SK-N-MC (cell line): ENCODE measurements around the gene NCEH1.
"Not testable (repeated sequence)": the region's sequence is repeated elsewhere in the genome, so short reads cannot be mapped to it uniquely, and the experiment has no call there.

ENCODE experiments used
- DNase-seq: peaks from one replicate; pipeline ENCODE4 v3.0.0-alpha.2; 2011; ENCODE audit warnings: low read depth, low spot score
- H3K27ac ChIP-seq: fragments of 200-600 bp; sonication (generic); 2 replicates; pipeline ENCODE4 v1.5.1; 2016; ENCODE audit warnings: mixed run types
- H3K36me3 ChIP-seq: fragments of 200-600 bp; sonication (generic); 2 replicates; pipeline ENCODE4 v1.6.1; 2017; ENCODE audit warnings: antibody characterized with exemption, low read length, mixed read lengths; ENCODE audit not compliant: insufficient read depth
- H3K4me3 ChIP-seq: fragments of 200-600 bp; sonication (generic); 2 replicates; pipeline ENCODE4 v1.5.1; 2016
- H3K9ac ChIP-seq: fragments of 200-600 bp; sonication (generic); 2 replicates; pipeline ENCODE4 v1.8.0; 2017; ENCODE audit warnings: mixed run types, mixed read lengths; ENCODE audit not compliant: insufficient read length
- H3K9me3 ChIP-seq: fragments of 200-600 bp; sonication (generic); 2 replicates; pipeline ENCODE4 v1.6.1; 2017; ENCODE audit warnings: low read depth, mild to moderate bottlenecking, antibody characterized with exemption, low read length, moderate library complexity, mixed read lengths
- EZH2 ChIP-seq: fragments of 200-600 bp; sonication (generic); IDR thresholded peaks from one replicate; pipeline ENCODE4 v1.6.1; 2017; ENCODE audit warnings: antibody characterized with exemption
- FOXP2 ChIP-seq: optimal IDR thresholded peaks from 2 replicates; pipeline ENCODE3; 2011; ENCODE audit warnings: mild to moderate bottlenecking, moderate library complexity; ENCODE audit not compliant: insufficient read depth; ENCODE audit errors: extremely low read length, control extremely low read depth
- POLR2AphosphoS5 ChIP-seq: IDR thresholded peaks from 2 replicates; pipeline ENCODE4 v1.6.1; 2012; ENCODE audit warnings: mild to moderate bottlenecking, low read depth, low read length, borderline replicate concordance

Gene NCEH1

DNA sequence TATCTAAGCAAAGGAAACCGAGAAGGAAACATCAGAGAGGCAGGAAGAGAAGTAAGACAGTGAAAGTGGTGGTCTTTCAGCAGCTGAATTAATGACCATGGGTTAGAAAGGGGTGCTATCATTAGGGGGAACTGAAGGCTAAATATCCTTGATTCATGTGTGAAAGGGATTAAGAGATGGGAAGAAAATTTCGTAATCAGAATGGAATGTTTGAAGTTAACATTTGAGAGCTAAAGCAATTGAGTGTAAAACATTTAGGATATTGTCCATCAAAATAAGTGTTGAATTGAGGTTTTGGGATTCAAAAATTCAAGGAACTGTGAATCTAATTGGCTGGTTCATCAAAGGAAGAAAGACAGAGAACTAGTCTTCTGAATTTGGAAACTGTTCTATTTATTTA is 35.6 kb upstream of the NCEH1 start:
- Histone ChIP-seq H3K4me3 (no peak overlapping the region), H3K36me3 (no peaks in the 10 kb centered on the region), H3K9me3 (no peaks in the 10 kb centered on the region), H3K27ac (no peak overlapping the region), H3K9ac (no peak overlapping the region)
- no peak for DNase-seq
- TF ChIP-seq FOXP2: no peak
- no peak for TF ChIP-seq EZH2
- TF ChIP-seq POLR2AphosphoS5: no peak

DNA sequence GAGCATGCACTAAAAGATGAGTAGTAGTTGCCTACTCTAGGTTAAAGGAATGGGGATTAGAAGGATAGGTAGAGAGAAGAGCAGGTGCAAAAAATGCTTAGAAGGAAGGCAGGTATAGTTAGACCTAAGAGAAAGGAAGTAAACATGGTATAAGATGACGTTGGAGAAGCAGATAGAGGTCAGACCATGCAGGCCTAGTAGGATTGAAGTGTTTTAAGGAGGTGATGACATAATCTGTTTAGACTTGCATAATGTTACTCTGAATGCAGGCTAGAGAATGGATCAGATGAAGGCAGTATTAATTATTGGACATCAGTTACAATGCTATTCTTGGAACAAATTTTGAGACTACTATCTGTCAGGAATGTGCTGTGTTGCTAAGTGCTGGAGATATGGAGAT is 28.6 kb upstream of the NCEH1 start:
- Histone ChIP-seq H3K27ac (no peak overlapping the region), H3K36me3 (no peaks in the 10 kb centered on the region), H3K9ac (no peak overlapping the region), H3K4me3 (no peak overlapping the region), H3K9me3 (no peaks in the 10 kb centered on the region)
- TF ChIP-seq POLR2AphosphoS5 (no peak), FOXP2 (no peak), EZH2 (no peak)
- no peak for DNase-seq

DNA sequence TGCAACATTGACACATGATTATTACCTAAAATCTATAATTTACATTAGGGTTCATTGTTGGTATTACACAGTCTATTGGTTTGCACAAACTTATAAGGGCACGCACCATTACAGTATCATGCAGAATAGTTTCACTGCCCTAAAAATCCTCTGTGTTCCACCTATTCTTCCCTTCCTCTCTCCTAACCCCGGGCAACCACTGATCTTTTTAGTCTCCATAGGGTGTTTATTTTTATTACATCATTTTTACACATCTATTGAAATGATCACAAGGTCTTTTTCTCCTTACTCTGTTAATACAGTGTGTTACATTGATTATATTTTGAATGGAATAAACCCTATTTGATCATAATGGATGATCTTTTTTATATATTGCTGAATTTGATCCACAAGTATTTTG is 24.1 kb upstream of the NCEH1 start:
- no peak for DNase-seq
- H3K36me3 ChIP-seq: no peaks in the 10 kb centered on the region
- TF ChIP-seq EZH2: no peak
- TF ChIP-seq POLR2AphosphoS5: no peak
- no peak for TF ChIP-seq FOXP2
- no peaks in the 10 kb centered on the region for H3K9me3 ChIP-seq
- no peak overlapping the region for H3K4me3 ChIP-seq
- H3K27ac ChIP-seq: no peak overlapping the region
- no peak overlapping the region for H3K9ac ChIP-seq

DNA sequence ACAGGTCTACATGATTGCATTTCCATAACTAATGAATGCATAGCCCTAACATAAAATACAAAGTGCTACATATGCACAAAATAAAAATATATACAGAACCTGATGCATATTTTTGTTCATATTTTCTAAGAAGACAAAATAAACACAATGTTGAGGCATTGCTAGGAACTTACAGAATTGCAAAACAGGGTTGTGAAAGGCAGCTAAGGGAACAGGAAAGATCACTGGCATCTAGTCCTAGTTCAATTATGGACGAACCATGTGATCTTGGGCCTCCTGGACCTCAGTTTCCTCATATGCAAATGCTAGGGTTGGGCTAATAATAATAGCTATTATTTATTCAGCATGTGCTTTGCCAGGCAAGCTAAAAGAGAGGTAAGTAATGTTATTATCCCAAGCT is 15.5 kb upstream of the NCEH1 start:
- H3K9me3 ChIP-seq: no peaks in the 10 kb centered on the region
- DNase-seq: no peak
- H3K36me3 ChIP-seq: no peaks in the 10 kb centered on the region
- H3K27ac ChIP-seq: no peak overlapping the region
- TF ChIP-seq EZH2: no peak
- TF ChIP-seq POLR2AphosphoS5: no peak
- TF ChIP-seq FOXP2: no peak
- H3K4me3 ChIP-seq: no peak overlapping the region
- H3K9ac ChIP-seq: no peak overlapping the region

DNA sequence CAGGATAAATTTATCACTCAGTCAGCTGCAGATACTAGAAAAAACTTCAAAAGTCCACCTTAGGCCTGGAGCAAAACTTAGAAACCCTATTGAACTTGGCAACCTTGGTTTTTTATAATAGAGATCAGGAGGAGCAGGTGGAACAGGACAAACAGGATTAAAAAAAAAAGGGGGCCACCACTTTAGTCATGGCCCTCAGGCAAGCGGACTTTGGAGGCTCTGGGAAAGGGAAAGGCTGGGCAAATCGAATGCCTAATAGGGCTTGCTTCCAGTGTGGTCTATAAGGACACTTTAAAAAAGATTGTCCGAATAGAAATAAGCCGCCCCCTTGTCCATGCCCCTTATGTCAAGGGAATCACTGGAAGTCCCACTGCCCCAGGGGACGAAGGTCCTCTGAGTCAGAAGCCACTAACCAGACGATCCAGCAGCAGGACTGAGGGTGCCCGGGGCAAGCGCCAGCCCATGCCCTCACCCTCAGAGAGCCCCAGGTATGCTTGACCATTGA is 11.7 kb upstream of the NCEH1 start:
- DNase-seq, H3K9ac ChIP-seq, H3K36me3 ChIP-seq, H3K27ac ChIP-seq, H3K9me3 ChIP-seq, H3K4me3 ChIP-seq: not testable (repeated sequence)

DNA sequence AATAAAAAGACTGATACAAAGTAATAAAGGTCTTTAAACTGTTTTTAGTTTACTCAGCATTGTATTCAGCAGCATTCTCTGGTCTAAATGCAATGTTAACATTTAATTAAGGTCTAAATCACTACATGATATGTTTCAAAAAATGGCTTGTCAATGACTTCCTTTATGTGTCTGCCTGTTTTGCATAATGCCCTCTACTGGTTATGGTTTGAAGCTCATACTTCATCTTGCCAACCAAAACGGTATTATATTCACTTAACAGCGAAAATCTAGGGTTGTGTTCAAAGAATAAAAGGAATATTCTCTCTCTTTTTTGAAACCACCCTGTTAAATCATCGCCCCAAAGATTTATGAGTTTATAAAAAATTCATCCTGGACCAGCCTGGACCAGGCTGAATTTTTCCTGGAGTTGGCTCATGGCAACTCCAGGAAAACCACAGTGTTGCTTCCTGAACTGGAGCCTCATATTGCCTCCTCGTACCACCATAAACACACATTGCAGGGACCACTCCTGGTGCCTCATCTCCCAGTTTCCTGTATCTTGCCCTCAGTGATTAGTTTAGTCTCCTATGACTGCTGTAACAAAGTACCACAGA is 6.7 kb upstream of the NCEH1 start:
- H3K9ac ChIP-seq: no peak overlapping the region
- H3K9me3 ChIP-seq: no peaks in the 10 kb centered on the region
- no peak overlapping the region for H3K27ac ChIP-seq
- H3K36me3 ChIP-seq: no peaks in the 10 kb centered on the region
- H3K4me3 ChIP-seq: no peak overlapping the region
- no peak for TF ChIP-seq POLR2AphosphoS5
- TF ChIP-seq EZH2: no peak
- TF ChIP-seq FOXP2: no peak
- no peak for DNase-seq

DNA sequence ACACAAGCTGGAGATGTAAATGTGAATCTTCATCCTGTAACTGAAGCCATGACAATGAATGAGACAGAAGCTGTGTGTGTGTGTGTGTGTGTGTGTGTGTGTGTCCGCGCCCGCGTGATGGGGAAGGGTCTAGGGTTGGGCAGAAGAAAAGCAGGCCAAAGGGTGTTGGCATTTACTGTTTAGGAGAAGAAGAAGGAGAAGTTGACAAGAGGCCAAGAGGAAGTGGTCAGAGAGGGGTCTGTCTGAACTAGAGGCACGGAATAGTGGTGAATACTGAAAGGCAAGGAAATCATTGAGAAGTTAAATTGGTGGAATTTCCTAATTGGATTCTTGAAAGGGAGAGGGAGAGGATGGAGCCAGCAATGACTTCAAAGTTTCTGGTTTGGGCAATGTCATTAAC is 5.6 kb upstream of the NCEH1 start:
- no peak for DNase-seq
- no peak for TF ChIP-seq EZH2
- TF ChIP-seq POLR2AphosphoS5: no peak
- no peak for TF ChIP-seq FOXP2
- Histone ChIP-seq H3K36me3 (no peaks in the 10 kb centered on the region), H3K4me3 (no peak overlapping the region), H3K9me3 (no peaks in the 10 kb centered on the region), H3K27ac (no peak overlapping the region), H3K9ac (no peak overlapping the region)

DNA sequence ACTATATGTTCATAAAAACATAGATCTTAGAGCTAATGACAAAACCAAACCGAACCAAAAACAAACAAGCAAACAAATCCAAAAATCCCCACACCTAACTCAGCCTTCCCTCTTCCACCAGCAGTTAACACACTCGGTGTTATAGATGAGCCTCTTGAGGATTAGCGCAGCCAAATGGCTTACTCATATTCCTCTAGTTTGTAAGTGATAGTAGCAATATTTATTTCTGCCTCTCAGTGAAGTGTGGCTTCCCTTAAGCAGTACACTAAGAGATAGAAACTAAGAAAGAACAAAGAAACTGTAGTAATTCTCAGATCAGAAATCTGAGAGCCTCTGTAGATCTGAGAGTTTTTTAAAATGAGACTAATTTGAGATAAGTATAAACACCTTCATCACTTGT is 2.4 kb upstream of the NCEH1 start:
- TF ChIP-seq FOXP2 (no peak), POLR2AphosphoS5 (no peak), EZH2 (no peak)
- Histone ChIP-seq H3K36me3 (no peaks in the 10 kb centered on the region), H3K4me3 (no peak overlapping the region), H3K27ac (no peak overlapping the region), H3K9ac (no peak overlapping the region), H3K9me3 (no peaks in the 10 kb centered on the region)
- no peak for DNase-seq

DNA sequence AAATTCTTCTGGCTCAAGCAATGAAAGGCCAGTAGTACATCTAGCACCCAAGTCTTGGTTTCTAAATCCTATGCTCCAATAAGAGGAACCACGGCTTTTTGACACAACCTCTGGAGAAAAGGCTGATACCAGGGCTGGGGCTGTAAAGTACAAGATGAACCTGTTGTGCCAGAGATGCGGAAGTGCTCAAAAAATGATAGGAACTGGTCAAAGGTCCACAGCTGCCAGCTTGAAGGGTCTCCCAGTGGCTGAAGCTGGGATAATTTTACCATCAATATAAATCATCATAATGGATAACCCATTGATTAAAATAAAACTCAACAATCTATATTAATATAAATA is 558 bp upstream of the NCEH1 start:
- no peaks in the 10 kb centered on the region for H3K9me3 ChIP-seq
- no peak for DNase-seq
- H3K4me3 ChIP-seq: peak overlapping the region; percentile 92
- no peak for TF ChIP-seq FOXP2
- no peak for TF ChIP-seq POLR2AphosphoS5
- no peak for TF ChIP-seq EZH2
- H3K36me3 ChIP-seq: no peaks in the 10 kb centered on the region
- H3K27ac ChIP-seq: no peak overlapping the region
- peak overlapping the region; percentile 49 for H3K9ac ChIP-seq
